ENCODE results near the gene SDK1.

SDK1 gene

DNA sequence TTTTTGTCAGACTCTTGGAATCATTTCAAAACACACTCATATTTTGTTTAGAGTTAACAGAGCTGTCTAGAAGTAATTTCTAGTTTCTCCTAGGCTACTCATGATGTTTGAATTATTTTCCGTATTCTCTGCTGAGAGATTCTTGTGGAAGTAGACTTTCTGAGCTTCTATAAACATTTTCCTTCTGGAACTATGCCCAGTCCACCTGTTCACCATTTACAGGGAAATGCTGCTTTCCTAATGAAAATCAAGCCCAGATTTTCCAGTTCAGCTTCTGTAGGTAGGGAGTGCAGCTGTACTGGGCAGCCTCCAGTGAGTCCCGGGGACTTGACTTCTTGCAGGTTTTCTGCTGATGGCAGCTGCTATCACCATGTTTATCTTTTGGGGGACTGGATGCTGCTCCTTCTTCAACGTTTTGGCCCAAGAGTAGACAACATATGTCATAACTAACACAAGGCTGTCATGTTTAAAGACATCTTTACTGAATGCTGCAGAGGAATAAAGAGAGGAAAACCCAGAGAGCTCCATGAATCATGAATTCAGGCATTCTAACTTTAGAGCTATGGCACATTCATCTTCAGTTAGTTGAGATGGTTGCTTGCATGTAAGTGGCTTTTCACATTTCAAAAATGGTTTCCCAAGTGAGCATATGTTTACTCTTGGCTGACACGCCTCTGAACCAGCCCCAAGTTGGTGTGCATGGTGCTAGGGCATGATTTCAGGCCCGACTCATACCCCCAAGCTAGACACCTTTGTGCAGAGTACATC lies 85.6 kb downstream of the SDK1 start:
- no peak overlapping the region for H3K4me3 Mint-ChIP-seq
- H3K27me3 Mint-ChIP-seq, result no peaks in the 10 kb centered on the region
- no peak overlapping the region for H3K27ac Mint-ChIP-seq
- no peaks in the 10 kb centered on the region for H3K4me1 Mint-ChIP-seq (ENCODE audit: low read depth)
- H3K36me3 Mint-ChIP-seq, result no peaks in the 10 kb centered on the region
- no peaks in the 10 kb centered on the region for H3K9me3 Mint-ChIP-seq (ENCODE audit: low read depth)

GRCh38 chr7:3393862-3394261 lies 92.8 kb downstream of the SDK1 start:
- H3K36me3 Mint-ChIP-seq, result peaks cover 6% of the 10 kb centered on the region
- no peaks in the 10 kb centered on the region for H3K4me1 Mint-ChIP-seq (ENCODE audit: low read depth)
- no peak overlapping the region for H3K4me3 Mint-ChIP-seq
- peaks cover 17% of the 10 kb centered on the region for H3K9me3 Mint-ChIP-seq (ENCODE audit: low read depth)
- H3K27me3 Mint-ChIP-seq, result no peaks in the 10 kb centered on the region
- H3K27ac Mint-ChIP-seq, result no peak overlapping the region

DNA sequence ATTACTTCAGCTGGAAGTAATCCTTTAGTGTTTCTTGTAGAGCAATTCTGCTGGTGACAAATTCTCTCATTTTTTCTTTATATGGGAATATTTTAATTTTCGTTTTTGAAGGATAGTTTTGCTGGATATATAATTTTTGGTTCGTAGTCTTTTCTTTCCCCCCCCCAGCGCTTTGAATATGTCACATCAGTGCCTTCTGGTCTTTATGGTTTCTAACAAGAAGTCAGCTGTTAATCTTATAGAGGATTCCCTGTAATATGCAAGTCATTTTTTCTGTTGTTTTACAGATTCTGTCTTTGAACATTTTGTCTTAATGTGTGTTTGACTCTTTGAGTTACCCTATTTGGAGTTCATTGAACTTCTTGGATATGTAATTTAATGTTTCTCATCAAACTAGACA lies 96.3 kb downstream of the SDK1 start:
- Mint-ChIP-seq H3K4me1 (ENCODE audit: low read depth) (no peaks in the 10 kb centered on the region), H3K4me3 (no peak overlapping the region), H3K27me3 (no peaks in the 10 kb centered on the region), H3K9me3 (ENCODE audit: low read depth) (peaks cover 21% of the 10 kb centered on the region), H3K27ac (no peak overlapping the region), H3K36me3 (peaks cover 6% of the 10 kb centered on the region)

DNA sequence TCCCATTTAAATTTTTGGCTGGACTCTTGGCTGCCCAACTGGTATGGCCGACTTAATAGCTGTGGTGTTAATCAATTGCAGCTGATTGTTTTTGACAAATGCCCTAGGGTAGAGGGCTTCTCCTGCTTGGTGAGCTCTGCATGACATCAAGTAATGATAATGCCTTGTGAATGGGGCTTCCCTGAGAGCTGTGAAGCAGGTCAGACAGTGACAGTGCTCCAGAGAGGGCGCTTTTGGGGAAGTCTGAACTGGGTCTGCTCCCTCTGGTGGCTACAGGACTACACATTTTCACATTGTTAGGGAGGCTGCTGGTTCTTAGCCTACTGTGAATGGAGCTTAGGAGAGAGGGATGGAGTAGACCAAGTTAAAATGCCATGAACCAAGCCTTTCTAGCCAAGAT lies 98.8 kb downstream of the SDK1 start:
- Mint-ChIP-seq H3K27me3 (no peaks in the 10 kb centered on the region), H3K9me3 (ENCODE audit: low read depth) (peaks cover 11% of the 10 kb centered on the region)

GRCh38 chr7:3404501-3404900 lies 103.4 kb downstream of the SDK1 start:
- Mint-ChIP-seq H3K4me1 (ENCODE audit: low read depth) (peaks cover 11% of the 10 kb centered on the region), H3K27me3 (peaks cover 4% of the 10 kb centered on the region), H3K4me3 (no peak overlapping the region), H3K9me3 (ENCODE audit: low read depth) (no peaks in the 10 kb centered on the region), H3K27ac (no peak overlapping the region), H3K36me3 (peaks cover 2% of the 10 kb centered on the region)

More for the DNA sequence above, 98.8 kb downstream of the SDK1 start:
- Mint-ChIP-seq H3K4me3 (no peak overlapping the region), H3K27ac (no peak overlapping the region), H3K4me1 (ENCODE audit: low read depth) (no peaks in the 10 kb centered on the region), H3K36me3 (peaks cover 4% of the 10 kb centered on the region)

DNA sequence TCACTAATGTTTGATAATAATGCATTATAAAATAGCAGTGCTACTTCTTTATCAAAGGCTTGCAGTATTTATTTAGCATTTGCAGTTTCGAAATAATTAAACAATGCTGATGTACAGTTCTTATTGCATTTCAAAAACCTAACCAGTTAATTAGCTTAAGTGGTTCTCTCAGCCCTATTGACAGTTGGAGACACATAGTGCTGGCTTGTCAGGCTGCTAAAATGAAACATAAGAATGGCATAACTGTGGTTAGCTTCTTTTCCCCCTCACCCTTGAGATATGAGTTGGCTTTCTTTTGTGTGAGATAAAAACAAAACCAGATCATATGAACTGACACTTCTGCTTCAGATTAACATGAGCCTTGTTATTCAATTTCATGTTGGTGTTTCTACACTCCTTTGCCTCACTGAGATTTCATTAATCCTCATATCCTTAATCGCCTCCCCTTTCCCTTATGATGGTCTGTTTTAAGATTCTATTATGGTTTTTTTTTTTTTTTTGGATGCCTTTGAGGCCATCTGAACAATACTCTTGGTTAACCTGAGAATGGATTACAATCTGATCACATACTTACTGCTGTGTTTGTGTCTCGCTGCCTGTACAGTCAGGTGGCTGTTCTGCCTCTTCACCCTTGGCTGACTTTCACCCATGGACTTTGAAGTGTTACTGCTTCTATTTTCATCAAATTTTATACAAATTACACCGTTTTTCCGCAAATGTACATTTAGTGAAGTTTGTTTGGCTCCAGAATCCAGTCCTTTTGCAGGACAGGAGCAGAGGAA lies 108.0 kb downstream of the SDK1 start:
- Mint-ChIP-seq H3K27me3 (peaks cover 4% of the 10 kb centered on the region), H3K4me1 (ENCODE audit: low read depth) (peaks cover 13% of the 10 kb centered on the region), H3K36me3 (peaks cover 2% of the 10 kb centered on the region), H3K9me3 (ENCODE audit: low read depth) (no peaks in the 10 kb centered on the region), H3K4me3 (no peak overlapping the region), H3K27ac (no peak overlapping the region)

- Mint-ChIP-seq H3K36me3 (no peaks in the 10 kb centered on the region), H3K4me1 (ENCODE audit: low read depth) (peaks cover 11% of the 10 kb centered on the region), H3K4me3 (no peak overlapping the region), H3K27me3 (peaks cover 6% of the 10 kb centered on the region), H3K9me3 (ENCODE audit: low read depth) (no peaks in the 10 kb centered on the region), H3K27ac (no peak overlapping the region)
These were observed 111.8 kb downstream of the SDK1 start for GRCh38 chr7:3412871-3413270.

- Mint-ChIP-seq H3K36me3 (no peaks in the 10 kb centered on the region), H3K4me1 (ENCODE audit: low read depth) (no peaks in the 10 kb centered on the region), H3K4me3 (no peak overlapping the region), H3K27ac (no peak overlapping the region), H3K27me3 (peaks cover 6% of the 10 kb centered on the region), H3K9me3 (ENCODE audit: low read depth) (no peaks in the 10 kb centered on the region)
These were observed 114.8 kb downstream of the SDK1 start for GRCh38 chr7:3415861-3416312.

GRCh38 chr7:3416453-3416852 lies 115.4 kb downstream of the SDK1 start:
- no peak overlapping the region for H3K4me3 Mint-ChIP-seq

DNA sequence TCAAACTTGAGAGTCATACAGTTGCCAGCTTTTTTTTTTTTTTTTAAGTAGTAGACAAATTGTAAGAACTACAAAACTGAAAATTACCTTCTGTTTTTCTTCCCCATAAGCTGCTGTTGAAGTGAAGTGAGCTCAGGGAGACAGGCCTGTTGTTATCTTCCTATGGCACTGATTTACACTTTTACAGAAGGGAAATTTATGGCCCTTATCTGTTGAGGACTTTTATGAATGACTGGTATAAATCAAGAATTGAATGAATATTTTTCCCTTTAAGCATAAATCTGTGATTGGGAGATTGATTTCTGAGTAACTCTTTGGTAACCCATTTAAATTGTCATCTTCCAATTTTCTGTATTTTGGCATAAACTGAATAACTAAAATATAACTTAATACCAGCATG lies 124.0 kb downstream of the SDK1 start:
- Mint-ChIP-seq H3K27ac (no peak overlapping the region), H3K27me3 (no peaks in the 10 kb centered on the region), H3K4me1 (ENCODE audit: low read depth) (no peaks in the 10 kb centered on the region), H3K4me3 (no peak overlapping the region), H3K9me3 (ENCODE audit: low read depth) (peaks cover 5% of the 10 kb centered on the region), H3K36me3 (peaks cover 4% of the 10 kb centered on the region)

More at GRCh38 chr7:3416453-3416852, 115.4 kb downstream of the SDK1 start:
- peaks cover 6% of the 10 kb centered on the region for H3K27me3 Mint-ChIP-seq
- H3K4me1 Mint-ChIP-seq (ENCODE audit: low read depth), result no peaks in the 10 kb centered on the region
- no peak overlapping the region for H3K27ac Mint-ChIP-seq
- no peaks in the 10 kb centered on the region for H3K9me3 Mint-ChIP-seq (ENCODE audit: low read depth)
- no peaks in the 10 kb centered on the region for H3K36me3 Mint-ChIP-seq

DNA sequence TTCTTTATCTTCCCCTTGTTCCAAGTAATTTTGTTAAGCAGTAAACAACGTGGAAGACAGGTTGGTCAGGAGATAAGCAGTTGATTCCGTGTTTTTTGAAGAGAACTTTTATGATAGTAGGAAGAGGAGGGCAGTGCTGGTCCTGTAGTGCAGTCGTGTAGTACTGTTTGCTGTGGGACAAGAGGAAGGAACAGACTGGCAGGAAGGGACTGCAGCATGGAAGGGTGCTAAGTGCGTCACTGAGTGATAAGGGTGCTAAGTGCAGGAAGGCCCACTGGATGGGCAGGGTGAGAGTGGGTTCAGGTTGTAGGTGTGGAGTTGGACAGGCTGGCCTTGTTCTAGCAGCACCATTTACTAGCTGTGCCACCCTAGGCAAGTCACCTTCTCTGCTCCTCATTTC lies 125.0 kb downstream of the SDK1 start:
- Mint-ChIP-seq H3K27ac (no peak overlapping the region), H3K4me3 (no peak overlapping the region), H3K27me3 (no peaks in the 10 kb centered on the region), H3K4me1 (ENCODE audit: low read depth) (no peaks in the 10 kb centered on the region), H3K36me3 (peaks cover 4% of the 10 kb centered on the region), H3K9me3 (ENCODE audit: low read depth) (peaks cover 5% of the 10 kb centered on the region)

DNA sequence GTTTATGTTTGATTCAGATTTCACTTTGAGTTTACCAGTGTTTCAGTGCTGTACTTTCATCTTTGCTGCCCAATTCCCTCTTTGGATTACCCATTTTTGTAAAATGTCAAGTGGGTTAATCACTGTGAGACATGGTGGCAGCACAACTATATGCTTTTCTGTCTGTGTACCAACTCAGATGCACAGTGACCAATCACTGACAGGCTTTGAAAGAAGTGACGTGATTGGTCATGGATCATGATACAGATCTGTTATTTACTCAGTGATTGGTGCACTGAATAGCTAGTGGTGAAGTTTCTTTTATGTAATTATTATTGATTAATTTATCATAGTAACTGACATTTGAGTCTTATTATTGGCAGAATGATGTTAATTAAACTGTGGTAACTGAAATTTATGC lies 126.9 kb downstream of the SDK1 start:
- Mint-ChIP-seq H3K9me3 (ENCODE audit: low read depth) (peaks cover 4% of the 10 kb centered on the region), H3K4me3 (no peak overlapping the region), H3K27ac (no peak overlapping the region), H3K27me3 (no peaks in the 10 kb centered on the region), H3K36me3 (no peaks in the 10 kb centered on the region), H3K4me1 (ENCODE audit: low read depth) (no peaks in the 10 kb centered on the region)

DNA sequence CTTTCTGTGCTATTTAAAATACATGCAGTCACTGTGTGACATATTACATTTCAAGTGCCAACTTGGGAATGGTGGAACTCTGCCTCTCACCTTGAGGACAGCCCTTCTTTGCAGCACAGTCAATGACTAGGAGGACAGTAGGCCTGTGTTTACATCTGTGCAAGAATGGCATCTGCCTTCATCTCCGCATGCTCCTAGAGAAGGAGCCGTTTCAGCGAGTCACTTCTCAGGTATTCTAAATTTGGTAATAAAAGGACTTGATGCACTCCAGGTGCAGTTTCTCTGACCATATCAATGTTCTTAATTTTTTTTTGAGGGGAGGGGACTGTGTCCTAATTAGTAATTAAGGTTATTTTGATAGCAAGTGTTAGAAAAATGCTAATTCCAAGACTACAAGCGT lies 128.9 kb downstream of the SDK1 start:
- no peaks in the 10 kb centered on the region for H3K4me1 Mint-ChIP-seq (ENCODE audit: low read depth)
- no peaks in the 10 kb centered on the region for H3K27me3 Mint-ChIP-seq
- no peaks in the 10 kb centered on the region for H3K36me3 Mint-ChIP-seq
- H3K4me3 Mint-ChIP-seq, result no peak overlapping the region
- no peaks in the 10 kb centered on the region for H3K9me3 Mint-ChIP-seq (ENCODE audit: low read depth)
- no peak overlapping the region for H3K27ac Mint-ChIP-seq

- Mint-ChIP-seq H3K36me3 (no peaks in the 10 kb centered on the region), H3K9me3 (ENCODE audit: low read depth) (no peaks in the 10 kb centered on the region), H3K27me3 (no peaks in the 10 kb centered on the region), H3K4me3 (no peak overlapping the region), H3K27ac (no peak overlapping the region), H3K4me1 (ENCODE audit: low read depth) (no peaks in the 10 kb centered on the region)
These were observed 129.5 kb downstream of the SDK1 start for GRCh38 chr7:3430588-3430987.

DNA sequence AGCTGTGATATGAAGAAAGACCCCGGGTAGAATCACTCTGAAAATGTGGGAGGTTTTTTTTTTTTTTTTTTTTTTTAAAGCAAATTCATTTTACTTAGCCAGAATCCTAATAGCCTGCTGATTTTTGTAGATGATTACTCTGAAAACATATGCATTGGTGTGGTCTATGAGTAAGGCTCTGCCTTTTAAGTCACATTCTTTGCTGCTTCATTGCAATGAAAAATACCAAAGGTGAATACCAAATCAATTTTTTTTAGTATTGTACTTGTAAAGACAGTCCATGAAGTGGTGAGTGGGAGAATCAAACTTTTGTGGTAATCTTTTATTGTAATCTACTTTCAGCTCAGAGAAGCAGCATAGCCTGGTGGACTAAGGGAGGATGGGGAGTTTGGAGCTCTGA lies 130.3 kb downstream of the SDK1 start:
- no peak overlapping the region for H3K4me3 Mint-ChIP-seq
- no peaks in the 10 kb centered on the region for H3K27me3 Mint-ChIP-seq
- no peaks in the 10 kb centered on the region for H3K9me3 Mint-ChIP-seq (ENCODE audit: low read depth)
- no peak overlapping the region for H3K27ac Mint-ChIP-seq
- no peaks in the 10 kb centered on the region for H3K4me1 Mint-ChIP-seq (ENCODE audit: low read depth)
- no peaks in the 10 kb centered on the region for H3K36me3 Mint-ChIP-seq

All from activated naive CD8-positive, alpha-beta T cell (primary cell).